Ovary (tissue), 9 donors: ENCODE measurements around the gene IBA57. TPM values are rescaled to one million over a fixed set of nuclear protein-coding genes. Genes with fewer than 3 reads are reported as not detected.
A peak's percentile ranks its signal among the peaks of the same experiment; 100 is the strongest.

Experiments used
- DNase-seq, 5 donors: peaks; one replicate each; pipeline ENCODE4 v3.0.0-alpha.2; 2019 to 2020
- H3K27ac ChIP-seq, 2 donors: fragments of 200-600 bp; one replicate each; pipeline versions ENCODE4 v1.5.1 to v1.8.0; 2019 to 2022
- H3K27me3 ChIP-seq: fragments of 200-600 bp; one replicate; pipeline ENCODE4 v1.8.0; 2022
- H3K36me3 ChIP-seq: fragments of 200-600 bp; sonication (generic); one replicate; pipeline ENCODE4 v1.5.1; 2019
- H3K4me1 ChIP-seq: one replicate; pipeline ENCODE4 v1.8.1; 2013; ENCODE audit warnings: mild to moderate bottlenecking, moderate library complexity; ENCODE audit not compliant: insufficient read depth
- H3K4me3 ChIP-seq: fragments of 200-600 bp; sonication (generic); one replicate; pipeline ENCODE4 v1.5.1; 2017
- H3K9me3 ChIP-seq, 2 donors: fragments of 200-600 bp in 1 of 2; sonication (generic) in 1 of 2; one replicate each; pipeline versions ENCODE4 v1.5.1 to v1.8.1; 2013 to 2019; ENCODE audit warnings: mild to moderate bottlenecking in 1 of 2, moderate library complexity in 1 of 2
- CTCF ChIP-seq, 3 donors: fragments of 450-650 bp in 2 of 3; fragments of 200-600 bp in 1 of 3; IDR thresholded peaks; one replicate each; pipeline versions ENCODE4 v1.5.1 to v1.8.0; 2016 to 2022; ENCODE audit warnings: antibody characterized with exemption in 3 of 3, mild to moderate bottlenecking in 1 of 3
- EP300 ChIP-seq: sonication (generic); formaldehyde crosslinking; IDR thresholded peaks from one replicate; pipeline ENCODE4 v1.6.1; 2017; ENCODE audit warnings: antibody characterized with exemption
- POLR2A ChIP-seq: fragments of 450-650 bp; IDR thresholded peaks from one replicate; pipeline ENCODE4 v1.6.1; 2017; ENCODE audit warnings: antibody characterized with exemption, mild to moderate bottlenecking, moderate library complexity
- WGBS, 3 donors: extraction: QIAGEN DNeasy Blood & Tissue Kit in 1 of 3; methylation state at CpG; one replicate each; pipeline versions ENCODE4 v1.1.5 to v1.1.7; 2013 to 2017; 5-methylcytosine and 5-hydroxymethylcytosine counted together
- intact Hi-C, 4 donors: fragments of 100-400 bp; cut with DNase I; formaldehyde crosslinking; loops; one replicate each; pipeline versions ENCODE4 v1.11.0 to v1.15.1; 2022 to 2023
- polyA plus RNA-seq, 2 donors: library from polyadenylated mRNA; stranded (reverse); fragments of 200-250 nt in 1 of 2; fragments of 350-450 nt in 1 of 2; fragmentation: Illumina TruSeq in 1 of 2; extraction: RNeasy Lipid Tissue Mini Kit (QIAGEN cat#74804) in 1 of 2; gene quantifications; one replicate each; pipeline ENCODE4 v1.2.3, GENCODE V29; 2013 to 2014
- total RNA-seq, 7 donors: library from RNA; depleted of rRNA in 2 of 7; stranded (reverse); fragments of >200 nt in 2 of 7; fragmentation: NEBNext Ultra II Directional in 3 of 7; extraction: Animal tissue kit (Norgen Biotek cat#: 25700) in 3 of 7; gene quantifications; one replicate each; pipeline versions ENCODE4 v1.1.0 to v1.2.4, GENCODE V29; 2016 to 2023
- donor health status: DM: no; HTN: no; CAD: no; lungs with moderate emphysema.
- donor health status: DM: no; HTN: no; CAD: no.
- donor health status: Bipolar disorder and iron deficiency.
- donor health status: DM: yes; HTN: yes; CAD: no.
- donor health status: DM: no; HTN: no; CAD: no.
- donor health status: DM: yes; HTN: yes; CAD: no.

Gene IBA57
- total and polyA plus RNA-seq, 9 donors = 2.8 to 14.5 (median 9.0) TPM

- no peaks in the 10 kb centered on the region for H3K4me1 ChIP-seq
- H3K27ac ChIP-seq = no peak overlapping the region
- no peak overlapping the region for H3K4me3 ChIP-seq
- 93 to 96% (median 94%) methylated on average over 4 of the region's 4 CpGs for WGBS, 3 donors
- intact Hi-C loops = no loop called here
- peaks cover 0 to 2% of the 10 kb centered on the region in 2 donors for H3K9me3 ChIP-seq
- no peak for TF ChIP-seq EP300
- no peak for TF ChIP-seq CTCF (IDR thresholded peaks at IDR 0.05)
- TF ChIP-seq POLR2A = no peak
- no peaks in the 10 kb centered on the region for H3K27me3 ChIP-seq
- H3K36me3 ChIP-seq = no peaks in the 10 kb centered on the region
- peak in 1 of 5 donors; percentile 1 for DNase-seq
Observed at GRCh38 chr1:228197555-228198147, 32.0 kb downstream of the IBA57 start.

GRCh38 chr1:228198977-228199590 is 33.5 kb downstream of the IBA57 start:
- no peak overlapping the region for H3K4me3 ChIP-seq
- intact Hi-C loops = no loop called here
- no peaks in the 10 kb centered on the region for H3K36me3 ChIP-seq
- no peaks in the 10 kb centered on the region for H3K4me1 ChIP-seq
- H3K27ac ChIP-seq = no peak overlapping the region
- DNase-seq = no peak
- peaks cover 0 to 2% of the 10 kb centered on the region in 2 donors for H3K9me3 ChIP-seq
- TF ChIP-seq POLR2A (no peak), EP300 (no peak), CTCF (IDR thresholded peaks at IDR 0.05) (no peak)
- no peaks in the 10 kb centered on the region for H3K27me3 ChIP-seq
- 56 to 66% (median 56%) methylated on average over 2 of the region's 2 CpGs for WGBS, 3 donors

GRCh38 chr1:228204958-228205357 is 39.4 kb downstream of the IBA57 start:
- intact Hi-C loops = no loop called here
- Histone ChIP-seq H3K4me3 (no peak overlapping the region), H3K9me3 (no peaks in the 10 kb centered on the region), H3K27me3 (no peaks in the 10 kb centered on the region), H3K27ac (no peak overlapping the region), H3K36me3 (no peaks in the 10 kb centered on the region), H3K4me1 (peaks cover 2% of the 10 kb centered on the region)
- no peak for TF ChIP-seq EP300
- TF ChIP-seq CTCF (IDR thresholded peaks at IDR 0.05) = no peak
- no peak for TF ChIP-seq POLR2A
- no peak for DNase-seq
- 34 to 49% (median 42%) methylated on average over 8 of the region's 8 CpGs for WGBS, 3 donors

- H3K4me3 ChIP-seq = no peak overlapping the region
- H3K9me3 ChIP-seq = no peaks in the 10 kb centered on the region
- no peaks in the 10 kb centered on the region for H3K27me3 ChIP-seq
- H3K27ac ChIP-seq = no peak overlapping the region
- intact Hi-C loops = no loop called here
- peaks cover 2% of the 10 kb centered on the region for H3K4me1 ChIP-seq
- 32 to 42% (median 32%) methylated on average over 14 to 15 of the region's 15 CpGs for WGBS, 3 donors
- no peaks in the 10 kb centered on the region for H3K36me3 ChIP-seq
- DNase-seq = no peak
- TF ChIP-seq POLR2A = no peak
- no peak for TF ChIP-seq CTCF (IDR thresholded peaks at IDR 0.05)
- no peak for TF ChIP-seq EP300
Observed at GRCh38 chr1:228205526-228206436, 40.2 kb downstream of the IBA57 start.
